NOMO-1 treated with dmso at 0.1 percent for 144 hours (cell line): ENCODE results near the gene MYL10.
"Not testable (repeated sequence)": the region's sequence is repeated elsewhere in the genome, so short reads cannot be mapped to it uniquely, and the experiment has no call there.

Experiments used
- DNase-seq: peaks from one replicate; lab custom pipeline; 2025; ENCODE audit not compliant: unreplicated experiment; lab: John Stamatoyannopoulos, UW

MYL10 gene

DNA sequence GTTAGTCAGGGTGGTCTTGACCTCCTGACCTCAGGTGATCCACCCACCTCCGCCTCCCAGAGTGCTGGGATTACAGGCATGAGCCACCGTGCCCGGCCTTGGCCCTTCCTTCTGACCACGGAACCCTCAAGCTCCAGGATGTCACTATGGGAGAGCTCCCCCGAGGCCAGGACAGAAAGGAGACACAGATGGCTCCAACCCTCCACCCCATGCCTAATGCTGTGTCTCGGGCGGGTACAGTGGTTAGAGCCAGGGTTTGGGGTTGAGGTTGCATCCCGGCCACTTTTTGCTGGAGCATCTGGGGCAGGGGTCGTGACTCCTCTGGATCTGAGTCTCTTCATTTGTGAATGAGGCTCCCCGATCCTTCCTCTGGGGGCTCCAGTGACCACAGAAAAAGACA, 8.1 kb downstream of the MYL10 start:
- DNase-seq, result no peak

DNA sequence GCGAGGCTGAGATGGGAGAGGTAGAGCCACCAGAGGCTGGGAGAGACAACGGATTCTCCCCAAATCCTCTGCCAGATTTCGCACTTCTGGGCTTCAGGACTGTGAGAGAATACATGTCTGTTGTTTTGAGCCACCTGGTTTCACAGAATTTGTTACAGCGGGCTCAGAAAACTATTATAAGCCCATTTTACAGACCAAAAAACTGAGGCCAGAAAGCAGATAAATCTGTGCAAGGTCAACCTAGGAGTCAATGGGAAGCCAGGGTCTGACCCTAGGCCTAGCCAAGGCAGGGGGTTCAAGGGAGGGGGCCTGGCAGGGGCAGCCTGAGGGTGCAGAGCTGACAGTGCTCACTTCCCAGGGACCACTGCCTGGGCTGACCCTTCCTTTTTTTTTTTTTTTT, 8.7 kb downstream of the MYL10 start:
- DNase-seq, result no peak

DNA sequence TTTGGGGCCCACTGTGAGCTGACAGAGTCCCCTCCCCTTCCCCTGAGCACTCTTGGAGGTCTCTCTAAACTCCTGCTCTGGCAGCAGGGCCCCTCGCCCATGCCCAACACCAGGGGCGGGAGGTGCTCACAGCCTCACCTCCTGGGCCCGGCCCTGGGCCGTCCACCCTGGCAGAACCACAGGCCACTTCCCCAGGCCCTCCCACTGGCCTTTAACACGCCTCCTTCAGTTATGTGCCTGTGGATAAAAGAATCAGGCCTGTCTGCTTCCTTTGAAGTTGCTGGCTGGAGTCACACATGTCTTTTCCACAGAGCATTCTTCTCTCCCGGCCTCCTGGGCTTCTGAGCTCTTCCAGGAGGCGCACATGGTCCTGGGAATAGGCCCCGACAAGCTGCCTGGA, 10.2 kb downstream of the MYL10 start:
- DNase-seq, result no peak

DNA sequence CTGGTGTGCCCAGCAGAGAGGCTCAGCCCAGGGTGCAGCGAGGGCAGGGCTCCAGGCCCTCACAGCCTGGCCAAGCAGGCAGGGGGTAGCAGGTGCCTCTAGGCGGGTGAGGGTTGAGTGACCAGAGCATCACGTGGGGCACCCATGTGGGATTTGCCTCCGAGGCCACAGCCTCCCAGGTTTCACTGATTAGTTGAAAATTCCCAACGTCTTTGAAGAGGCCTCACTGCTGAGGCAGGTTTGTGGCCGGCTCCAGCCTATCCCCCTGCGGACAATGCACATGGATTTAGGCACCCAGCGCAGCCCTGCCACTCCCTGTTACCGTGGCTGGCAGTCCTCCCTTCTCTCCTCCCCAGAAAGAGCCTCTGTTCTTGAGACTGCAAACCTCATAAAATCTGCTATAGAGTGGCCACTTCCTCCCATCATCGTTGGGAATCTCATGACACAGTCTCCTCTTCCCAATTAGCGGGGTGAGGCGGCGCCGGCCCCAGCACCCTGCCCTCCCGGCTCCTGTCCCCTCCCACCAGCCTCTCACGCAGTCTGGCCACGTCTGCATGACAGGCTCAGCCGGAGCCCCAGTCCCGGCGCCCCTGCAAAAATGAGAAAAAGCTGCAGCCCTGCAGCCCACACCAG, 10.8 kb downstream of the MYL10 start:
- DNase-seq, result no peak

DNA sequence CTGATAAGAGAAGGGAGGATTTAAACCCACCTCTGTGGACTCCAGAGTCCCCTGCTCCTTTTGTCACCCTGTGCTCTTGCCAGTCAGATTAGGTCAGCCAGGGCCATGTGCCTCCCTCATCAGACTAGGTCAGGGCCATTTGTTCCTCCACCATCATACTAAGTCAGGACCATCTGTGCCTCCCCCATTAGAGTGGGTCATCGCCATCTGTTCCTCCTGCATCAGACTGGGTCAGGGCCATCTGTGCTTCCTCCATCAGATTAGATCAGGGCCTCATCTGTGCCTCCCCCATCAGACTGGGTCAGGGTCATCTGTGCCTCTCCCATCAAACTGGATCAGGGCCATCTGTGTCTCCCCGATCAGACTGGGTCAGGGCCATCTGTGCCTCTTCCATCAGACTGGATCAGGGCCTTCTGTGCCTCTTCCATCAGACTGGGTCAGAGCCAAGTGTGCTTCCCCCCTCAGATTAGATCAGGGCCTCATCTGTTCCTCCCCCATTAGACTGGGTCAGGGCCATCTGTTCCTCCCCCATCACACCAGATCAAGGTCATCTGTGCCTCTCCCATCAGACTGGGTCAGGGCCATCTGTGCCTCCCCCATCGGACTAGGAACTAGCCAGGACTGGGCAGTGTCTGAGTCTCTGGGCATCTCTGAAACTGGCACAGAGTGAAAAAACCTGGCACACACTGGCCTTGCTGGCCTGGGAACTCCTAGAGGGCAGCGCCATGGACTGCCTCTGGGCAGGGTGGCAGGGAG, 11.5 kb downstream of the MYL10 start:
- DNase-seq, result no peak

DNA sequence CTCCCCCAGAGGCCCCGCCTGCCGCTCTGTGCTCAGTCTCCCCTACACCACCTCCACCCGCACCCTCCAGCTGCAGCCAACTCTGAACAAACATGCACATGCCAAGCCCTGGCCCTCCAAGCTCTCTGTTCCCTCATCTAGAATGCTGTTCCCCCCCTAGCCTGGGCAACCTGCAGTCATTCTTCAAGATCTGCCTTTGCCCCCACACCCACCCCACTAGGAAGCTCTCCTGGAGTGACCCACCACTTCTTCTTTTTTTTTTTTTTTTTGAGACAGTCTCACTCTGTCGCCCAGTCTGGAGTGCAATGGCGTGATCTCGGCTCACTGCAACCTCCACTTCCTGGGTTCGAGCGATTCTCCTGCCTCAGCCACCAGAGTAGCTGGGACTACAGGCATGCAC, 13.7 kb downstream of the MYL10 start:
- no peak for DNase-seq

DNA sequence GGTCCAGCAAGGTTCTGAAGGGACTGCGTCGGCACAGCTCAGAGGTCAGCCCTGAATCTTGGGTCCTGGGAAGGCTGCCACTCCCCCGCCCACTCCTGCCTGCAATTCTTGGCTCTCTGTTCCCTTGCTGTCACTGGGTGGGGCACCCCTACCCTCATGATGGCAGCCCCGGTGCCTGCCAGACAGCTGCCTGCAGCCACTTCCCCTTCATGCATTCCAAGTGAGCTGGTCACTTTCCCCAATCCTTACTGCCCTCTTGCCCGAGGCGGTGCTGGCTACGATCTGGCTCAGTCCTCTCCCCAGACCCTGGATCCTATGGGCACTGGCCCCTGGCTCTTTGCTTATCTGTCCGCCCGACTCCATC, 14.2 kb downstream of the MYL10 start:
- no peak for DNase-seq

DNA sequence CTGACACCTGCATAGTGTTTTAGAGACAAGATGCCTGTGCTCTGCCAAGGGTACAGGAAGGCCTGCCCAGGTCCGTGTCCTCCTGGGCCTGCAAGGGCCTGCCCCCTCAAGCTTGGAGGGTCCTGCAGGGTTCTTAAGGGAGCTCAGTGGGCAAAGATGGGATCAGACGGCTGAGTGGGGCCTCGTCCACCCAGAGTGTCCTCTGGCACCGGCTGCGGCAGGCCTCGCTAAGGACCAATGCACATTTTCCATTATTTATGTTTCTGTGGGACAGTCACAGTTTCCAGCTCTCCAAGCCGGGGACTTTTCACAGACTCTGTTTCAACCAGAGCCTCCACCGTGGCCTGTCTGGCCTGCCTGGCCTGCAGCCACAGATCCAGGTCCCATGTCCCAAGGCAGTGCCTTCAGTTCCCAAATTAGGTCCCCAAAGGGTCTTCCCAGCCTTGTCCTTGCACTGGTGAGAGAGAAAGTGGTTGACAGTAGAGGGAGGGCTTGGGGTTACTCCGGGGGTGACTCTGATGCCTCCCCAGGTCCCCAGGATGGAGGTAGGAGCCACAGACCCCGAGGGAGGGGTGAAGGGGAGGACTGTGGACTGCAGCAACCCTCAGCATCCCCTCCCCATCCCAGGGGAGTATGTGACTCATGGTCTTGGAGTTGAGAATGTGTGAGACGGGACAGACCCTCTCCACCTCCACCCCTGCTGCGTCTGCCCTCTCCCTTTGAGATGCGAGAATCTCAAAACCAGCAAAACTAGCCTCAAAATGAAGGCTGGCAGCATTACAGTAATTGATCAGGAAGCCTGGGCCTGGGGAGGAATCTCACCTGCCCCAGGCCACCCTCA, 14.8 kb downstream of the MYL10 start:
- no peak for DNase-seq

DNA sequence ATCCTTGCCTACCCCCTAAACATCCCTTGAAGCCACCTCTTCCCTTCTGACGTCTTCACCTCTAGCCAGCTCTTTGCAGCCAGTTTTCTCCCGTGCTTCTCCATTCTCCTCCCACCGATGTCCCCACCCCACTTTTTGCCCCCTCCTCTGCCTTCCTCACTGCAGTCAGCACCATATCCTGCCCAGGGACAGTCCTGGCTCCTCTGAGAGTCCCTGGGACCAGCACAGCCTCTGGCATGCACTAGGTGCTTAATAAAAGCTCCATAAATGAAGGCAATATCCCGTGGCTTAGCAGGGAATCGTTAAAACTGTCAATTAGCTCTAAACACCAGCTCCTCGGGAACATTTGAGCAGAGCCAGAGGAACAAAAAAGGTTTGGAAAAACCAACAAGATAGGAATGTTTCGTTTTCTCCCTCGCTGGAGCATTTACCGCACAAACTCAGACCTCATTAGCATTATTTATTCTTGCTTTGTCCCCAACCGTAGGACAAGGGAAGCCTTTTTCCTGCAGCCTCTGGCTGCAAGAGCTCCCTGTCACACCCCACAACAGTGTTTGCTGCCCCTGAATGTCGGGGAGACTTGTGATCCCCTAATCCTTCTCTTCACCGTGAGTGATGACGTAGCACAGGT, 16.1 kb downstream of the MYL10 start:
- no peak for DNase-seq

DNA sequence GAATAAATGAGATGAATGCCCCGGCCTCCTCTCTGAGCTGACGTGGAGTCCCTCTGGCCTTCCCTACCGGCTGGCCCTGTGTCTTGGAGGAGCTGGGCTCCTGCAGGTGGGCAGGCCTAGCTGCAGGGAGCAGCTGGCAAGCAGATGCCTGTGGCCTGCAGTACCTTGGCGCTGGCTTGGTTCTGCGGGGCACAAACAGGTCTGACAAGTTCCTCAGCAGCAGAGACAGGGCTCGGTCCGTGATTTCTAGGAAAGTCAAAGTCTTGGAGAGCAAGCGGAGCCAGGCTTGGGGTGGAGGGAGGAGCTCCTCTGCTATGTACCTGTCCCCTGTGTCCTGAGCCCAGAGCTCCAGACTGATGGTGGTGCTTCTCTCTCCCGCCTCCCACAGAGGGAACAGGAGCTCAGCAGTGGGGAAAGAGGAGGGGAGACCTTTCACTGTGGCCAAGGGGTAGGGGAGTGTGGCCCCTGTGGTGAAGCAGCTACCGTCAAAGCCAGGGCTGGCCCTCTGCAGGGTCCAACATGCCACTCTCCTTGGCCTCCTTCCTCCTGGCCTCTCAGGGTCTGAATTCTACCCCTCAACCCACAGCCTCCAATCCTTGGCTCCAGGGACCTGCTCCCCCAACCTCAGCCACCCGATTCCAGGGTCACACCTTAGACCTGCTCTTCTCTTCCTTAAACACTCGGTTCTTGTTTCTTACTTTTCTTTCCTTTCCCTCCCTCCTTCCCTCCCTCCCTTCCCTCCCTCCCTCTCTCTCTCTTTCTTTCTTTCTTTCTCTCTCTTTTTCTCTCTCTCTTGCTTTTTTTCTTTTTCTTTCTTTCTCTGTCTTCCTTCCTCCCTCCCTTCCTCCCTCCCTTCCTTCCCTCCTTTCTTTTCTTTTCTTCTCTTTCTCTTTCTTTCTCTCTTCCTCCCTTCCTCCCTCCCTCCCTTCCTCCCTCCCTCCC, 20.1 kb downstream of the MYL10 start:
- no peak for DNase-seq

DNA sequence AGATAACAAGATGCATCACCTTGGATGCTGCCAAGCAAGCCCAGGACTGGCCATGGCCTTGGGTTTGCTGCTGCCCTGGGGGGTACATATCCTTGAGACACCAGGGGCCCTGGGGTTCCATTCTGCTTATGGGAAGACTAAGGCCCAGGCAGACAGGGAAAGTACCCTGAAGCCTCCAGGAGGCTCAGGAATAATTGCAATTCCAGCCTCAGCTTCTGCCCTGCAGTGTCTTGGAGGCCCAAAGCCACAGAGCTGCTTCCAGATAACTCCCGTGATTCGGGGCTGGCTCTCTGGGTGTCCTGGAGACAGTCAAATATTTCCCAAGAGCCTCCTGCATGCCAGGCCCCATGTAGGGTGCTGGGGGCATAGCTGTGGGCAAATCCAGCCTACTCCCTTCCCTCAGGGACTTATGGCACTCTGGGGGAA, 22.6 kb downstream of the MYL10 start:
- DNase-seq, result no peak

DNA sequence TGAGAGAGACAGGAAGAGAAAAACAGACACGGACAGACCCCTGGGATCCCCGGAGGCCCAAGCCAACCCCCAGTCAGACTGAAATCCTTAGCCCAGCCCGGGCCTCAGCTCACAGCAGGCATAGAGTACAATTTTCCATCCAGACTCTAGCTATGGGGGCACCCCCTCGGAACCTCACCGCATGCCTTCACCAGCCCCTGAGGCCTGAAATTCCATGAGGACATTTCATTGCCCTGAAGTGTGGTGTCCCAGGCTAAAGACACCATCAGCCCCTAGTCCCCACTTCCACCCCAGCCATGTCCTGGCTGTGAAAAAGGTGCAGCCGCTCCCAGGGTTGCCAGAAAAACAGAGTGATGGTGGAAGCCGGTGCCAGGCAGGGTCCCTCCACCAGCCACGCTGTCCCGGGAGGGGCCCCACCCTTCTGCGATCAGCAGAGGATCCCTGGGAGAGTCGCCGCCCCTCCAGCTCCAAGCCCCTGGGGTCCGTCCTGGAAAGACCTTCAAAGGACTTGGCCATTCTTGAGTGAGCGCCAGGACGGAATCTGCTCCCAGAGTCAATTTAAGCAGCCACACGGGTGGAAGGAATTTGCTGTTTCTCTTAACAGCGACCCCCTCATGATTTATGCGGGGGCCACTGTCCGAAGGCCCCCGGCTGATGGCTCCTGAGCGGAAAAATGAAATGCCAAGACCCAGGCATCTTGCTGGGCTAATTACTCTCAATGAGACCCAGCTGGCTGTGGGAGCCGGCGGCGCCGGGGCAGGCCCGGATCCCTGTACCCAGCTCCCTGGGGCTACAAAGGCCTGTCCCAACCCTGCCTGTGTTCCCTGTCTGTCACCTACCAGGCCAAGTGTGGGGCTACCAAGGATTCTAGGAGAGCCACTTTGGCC, 23.2 kb downstream of the MYL10 start:
- no peak for DNase-seq

DNA sequence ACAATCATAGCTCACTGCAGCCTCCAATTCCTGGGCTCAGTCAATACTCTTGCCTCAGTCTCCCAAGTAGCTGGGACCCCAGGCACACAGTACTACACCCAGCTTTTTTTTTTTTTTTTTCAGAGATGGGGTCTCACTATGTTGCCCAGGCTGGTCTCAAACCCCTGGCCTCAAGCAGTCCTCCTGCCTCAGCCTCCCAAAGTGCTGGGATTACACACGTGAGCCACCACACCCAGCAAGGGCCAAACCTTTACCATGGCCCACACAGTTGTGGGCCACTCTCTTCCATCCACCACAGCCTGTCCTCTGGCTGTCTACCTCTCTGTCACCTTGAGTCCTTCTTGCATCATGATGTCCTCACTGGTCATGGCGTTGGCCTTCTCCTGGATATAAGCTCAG, 24.2 kb downstream of the MYL10 start:
- not testable (repeated sequence) for DNase-seq

DNA sequence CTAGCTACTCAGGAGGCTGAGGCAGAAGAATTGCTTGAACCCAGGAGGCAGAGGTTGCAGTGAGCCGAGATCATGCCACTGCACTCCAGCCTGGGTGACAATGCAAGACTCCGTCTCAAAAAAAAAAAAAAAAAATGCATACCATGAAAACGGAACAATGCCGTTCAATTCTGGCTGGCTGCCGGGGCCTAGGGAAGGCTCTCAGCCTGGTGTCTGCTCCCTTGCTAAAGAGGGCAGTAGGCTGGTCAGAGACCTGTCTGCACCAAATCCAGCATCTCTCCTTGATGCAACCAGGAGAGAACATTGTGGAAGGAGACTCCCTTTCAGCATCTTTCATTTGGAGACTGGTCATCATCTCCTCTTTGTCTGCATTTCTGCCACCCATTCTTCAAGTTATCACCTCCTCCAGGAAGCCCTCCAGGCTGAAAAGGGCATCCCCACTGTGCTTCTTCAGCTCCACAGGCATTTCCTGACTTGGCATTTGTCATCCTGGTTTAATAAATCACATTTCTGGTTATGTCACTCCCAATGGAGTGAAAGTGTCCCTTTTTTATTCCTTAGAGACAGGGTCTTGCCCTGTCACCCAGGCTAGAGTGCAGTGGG, 24.7 kb downstream of the MYL10 start:
- no peak for DNase-seq

DNA sequence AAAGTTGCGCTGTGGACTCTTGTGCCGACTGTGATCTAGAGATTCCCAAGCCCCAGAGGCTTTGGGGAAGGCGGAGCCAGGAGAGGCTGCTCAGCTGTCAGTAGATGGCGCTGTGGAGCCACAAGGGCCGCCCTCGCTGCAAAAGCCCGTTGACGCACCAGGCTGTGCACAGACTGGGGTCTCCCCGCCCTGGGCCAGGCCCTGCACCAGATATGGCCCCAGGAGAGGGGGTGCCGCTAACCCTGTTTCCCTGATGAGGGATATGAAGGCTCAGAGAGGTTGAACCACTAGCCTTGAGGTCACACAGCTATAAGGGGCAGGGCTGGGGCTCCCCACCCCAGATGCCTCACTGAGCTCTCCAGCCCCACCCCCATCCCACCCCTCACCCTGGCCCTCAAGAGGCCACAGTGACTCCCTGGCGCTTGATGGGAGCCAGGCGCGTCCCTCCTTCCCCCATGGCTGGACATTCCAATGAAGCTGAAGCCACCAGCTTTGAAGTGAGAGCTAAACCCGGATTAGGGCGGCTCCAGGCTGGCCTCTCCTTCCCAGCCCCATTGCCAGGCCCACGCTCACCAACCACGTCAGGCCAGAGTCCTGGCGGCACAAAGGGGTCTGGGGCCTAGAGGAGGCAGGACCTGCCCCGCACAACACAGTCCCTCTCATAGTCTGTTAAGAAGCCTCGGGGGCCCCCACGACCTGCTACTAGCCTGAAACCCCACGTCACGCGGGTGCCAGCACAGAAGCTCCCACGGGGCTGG, 26.4 kb downstream of the MYL10 start:
- DNase-seq, result peak; percentile 47

DNA sequence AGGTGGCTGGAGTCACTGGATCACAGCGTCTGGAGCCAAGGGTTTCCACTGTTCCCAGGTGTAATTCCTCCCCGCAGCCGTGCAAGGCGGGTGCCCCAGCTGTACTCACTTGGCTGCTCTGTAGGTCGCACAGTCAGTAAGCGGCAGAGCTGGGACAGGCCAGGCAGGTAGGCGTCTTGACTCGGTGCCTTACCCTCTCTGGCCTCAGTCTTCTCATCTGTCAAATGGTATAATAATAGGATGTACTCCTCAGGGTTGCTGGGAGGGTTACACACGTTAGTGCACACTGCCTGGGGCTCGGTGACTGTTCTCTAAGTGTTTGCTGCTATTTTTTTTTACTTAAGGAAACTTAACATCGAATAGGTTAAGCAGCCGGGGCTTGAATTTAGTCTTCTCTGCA, 27.0 kb downstream of the MYL10 start:
- DNase-seq, result no peak

DNA sequence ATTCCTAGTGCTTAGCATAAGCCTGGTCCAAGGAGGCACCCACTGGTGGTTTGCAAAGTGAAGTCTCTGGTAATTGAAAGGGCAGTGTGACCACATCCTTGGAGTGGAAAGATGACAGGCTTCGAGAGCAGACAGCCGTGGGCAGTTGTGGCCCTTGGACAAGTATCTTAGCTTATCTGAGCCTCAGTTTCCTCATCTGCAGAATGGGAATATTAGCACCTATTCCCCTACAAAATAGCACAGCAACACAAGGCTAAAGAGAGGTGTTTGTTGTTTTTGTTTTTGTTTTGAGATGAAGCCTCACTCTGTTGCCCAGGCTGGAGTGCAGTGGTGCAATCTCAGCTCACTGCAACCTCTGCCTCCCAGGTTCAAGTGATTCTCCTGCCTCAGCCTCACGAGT, 29.3 kb downstream of the MYL10 start:
- DNase-seq, result no peak

DNA sequence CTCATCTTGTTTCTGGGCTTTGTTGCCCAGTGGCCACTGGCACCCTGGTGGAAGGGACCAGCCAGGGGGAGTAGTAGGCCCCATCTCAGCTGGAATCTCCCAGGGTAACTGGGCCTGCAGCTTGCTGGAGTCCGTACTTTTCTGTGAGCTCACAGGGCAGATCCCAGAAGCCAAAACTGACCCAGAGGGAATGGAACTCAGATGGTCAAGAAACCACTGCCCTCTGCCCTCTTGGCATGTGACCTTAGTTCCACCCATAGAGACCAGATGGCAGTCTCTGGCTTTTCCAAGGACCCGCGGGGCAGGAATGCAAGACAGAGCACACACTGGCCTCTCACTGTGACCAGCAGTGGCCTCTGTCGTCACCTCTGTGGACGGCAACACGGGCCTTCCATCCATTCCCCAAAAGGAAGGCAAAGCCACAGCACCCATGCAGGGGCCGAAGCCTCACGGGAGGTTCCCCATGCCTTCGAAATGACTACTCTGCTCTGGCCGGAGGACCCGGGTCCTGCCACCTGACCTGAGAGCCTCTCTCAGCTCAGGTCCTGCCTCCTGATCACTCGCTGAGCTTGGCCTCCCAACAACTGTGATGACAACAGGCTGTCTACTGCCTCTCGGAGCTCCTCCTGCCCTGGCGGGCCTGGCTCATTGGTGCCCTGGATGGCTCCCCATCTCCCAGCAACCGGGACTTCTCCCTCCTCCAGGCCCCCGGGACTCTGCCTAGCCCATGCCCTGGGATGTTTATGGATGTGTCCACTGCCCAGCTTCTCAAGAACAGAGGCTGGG, 29.9 kb downstream of the MYL10 start:
- DNase-seq, result no peak
